IMR-90 (cell line): Measurements from ENCODE around the gene CDRT15. TPM values are rescaled to one million over a fixed set of nuclear protein-coding genes. Genes with fewer than 3 reads are reported as not detected.

Experiments used
- ATAC-seq: fragments of 200-7000 bp; cut with Tn5 transposase; 2 replicates; pipeline ENCODE4 v1.9.1; 2020; ENCODE audit warnings: low read depth, mild to moderate bottlenecking, moderate library complexity
- BruUV-seq: library from RNA; stranded (reverse); fragments of 400-500 nt; replicated peaks from 2 replicates; lab custom pipeline; 2021; lab: Mats Ljungman, UMichigan
- CTCF ChIA-PET: fragments of 300-600 bp; formaldehyde crosslinking; extraction: SDS; loops from one replicate; lab custom pipeline; 2021; ENCODE audit warnings: antibody characterized with exemption; lab: Yijun Ruan, JAX
- POLR2A ChIA-PET: fragments of 300-600 bp; sonication (Branson Sonifier 250); formaldehyde crosslinking; loops from one replicate; lab custom pipeline; 2022; ENCODE audit warnings: antibody characterized with exemption; ENCODE audit not compliant: unreplicated experiment; lab: Charles Lee
- DNase-seq: peaks from one replicate; pipeline ENCODE4 v3.0.0; 2013
- H2AFZ ChIP-seq: replicated peaks from 2 replicates; pipeline ENCODE3; 2013; ENCODE audit warnings: low read length, mild to moderate bottlenecking; ENCODE audit not compliant: poor library complexity
- H2AK5ac ChIP-seq: 2 replicates; pipeline ENCODE4 v1.6.1; 2013; ENCODE audit warnings: low read depth, low read length, inconsistent platforms
- H2AK9ac ChIP-seq: replicated peaks from 2 replicates; pipeline ENCODE3; 2013; ENCODE audit warnings: mild to moderate bottlenecking, low read depth, low read length, moderate library complexity; ENCODE audit not compliant: poor library complexity
- H2BK120ac ChIP-seq: 2 replicates; pipeline ENCODE4 v1.6.1; 2013; ENCODE audit warnings: low read depth, low read length, inconsistent platforms
- H2BK15ac ChIP-seq: 3 replicates; pipeline ENCODE4 v1.6.1; 2013; ENCODE audit warnings: low read depth, low read length, inconsistent platforms
- H2BK20ac ChIP-seq: 2 replicates; pipeline ENCODE4 v1.6.1; 2013; ENCODE audit warnings: low read depth, mild to moderate bottlenecking, inconsistent platforms, low read length, moderate library complexity
- H2BK5ac ChIP-seq: 2 replicates; pipeline ENCODE4 v1.6.1; 2013; ENCODE audit warnings: mild to moderate bottlenecking, low read depth, low read length, inconsistent platforms; ENCODE audit not compliant: poor library complexity, severe bottlenecking
- H3K14ac ChIP-seq: replicated peaks from 2 replicates; pipeline ENCODE4 v1.6.1; 2013; ENCODE audit warnings: low read depth, low read length, inconsistent platforms
- H3K18ac ChIP-seq: 2 replicates; pipeline ENCODE4 v1.6.1; 2013; ENCODE audit warnings: low read depth, low read length, control low read depth
- H3K23ac ChIP-seq: 2 replicates; pipeline ENCODE4 v1.6.1; 2013; ENCODE audit warnings: low read depth, low read length, inconsistent platforms
- H3K27ac ChIP-seq: 2 replicates; pipeline ENCODE4 v1.5.1; 2013; ENCODE audit warnings: mild to moderate bottlenecking, control low read depth, low read length; ENCODE audit not compliant: insufficient read depth
- H3K27me3 ChIP-seq: 2 replicates; pipeline ENCODE4 v1.6.1; 2013; ENCODE audit warnings: low read length; ENCODE audit not compliant: control insufficient read depth, insufficient read depth
- H3K36me3 ChIP-seq: 2 replicates; pipeline ENCODE4 v1.6.1; 2013; ENCODE audit warnings: low read length, mixed read lengths; ENCODE audit not compliant: control insufficient read depth, insufficient read depth
- H3K4ac ChIP-seq: 2 replicates; pipeline ENCODE4 v1.6.1; 2013; ENCODE audit warnings: low read depth, low read length, inconsistent platforms
- H3K4me1 ChIP-seq: 2 replicates; pipeline ENCODE4 v1.6.1; 2013; ENCODE audit warnings: low read length, mixed read lengths; ENCODE audit not compliant: control insufficient read depth, insufficient read depth
- H3K4me2 ChIP-seq: 2 replicates; pipeline ENCODE4 v1.6.1; 2013; ENCODE audit warnings: low read depth, mild to moderate bottlenecking, control low read depth, low read length, moderate library complexity
- H3K4me3 ChIP-seq: 2 replicates; pipeline ENCODE4 v1.5.1; 2013; ENCODE audit warnings: low read depth, mild to moderate bottlenecking, control low read depth, low read length, moderate library complexity; ENCODE audit not compliant: insufficient read depth
- H3K56ac ChIP-seq: 2 replicates; pipeline ENCODE4 v1.6.1; 2013; ENCODE audit warnings: low read length, inconsistent platforms; ENCODE audit not compliant: insufficient read depth; ENCODE audit errors: extremely low read depth
- H3K79me1 ChIP-seq, 2 experiments: 2 replicates each; pipeline ENCODE4 v1.6.1; 2013; ENCODE audit warnings: low read length in 2 of 2, inconsistent platforms in 1 of 2, low read depth in 1 of 2
- H3K9ac ChIP-seq: 2 replicates; pipeline ENCODE4 v1.6.1; 2013; ENCODE audit warnings: low read depth, low read length, control low read depth
- H3K9me1 ChIP-seq: 2 replicates; pipeline ENCODE4 v1.6.1; 2013; ENCODE audit warnings: low read length, inconsistent platforms; ENCODE audit not compliant: insufficient read depth
- H3K9me3 ChIP-seq: 2 replicates; pipeline ENCODE4 v1.6.1; 2013; ENCODE audit warnings: low read length; ENCODE audit not compliant: control insufficient read depth, insufficient read depth
- H4K20me1 ChIP-seq: 2 replicates; pipeline ENCODE4 v1.6.1; 2013; ENCODE audit warnings: low read length, inconsistent platforms; ENCODE audit not compliant: insufficient read depth
- H4K5ac ChIP-seq: 2 replicates; pipeline ENCODE4 v1.6.1; 2013; ENCODE audit warnings: mild to moderate bottlenecking, low read depth, low read length, control low read depth
- H4K8ac ChIP-seq, 2 experiments: 2 replicates each; pipeline ENCODE4 v1.6.1; 2013; ENCODE audit warnings: low read depth in 2 of 2, low read length in 2 of 2, control low read depth in 1 of 2, inconsistent platforms in 1 of 2
- H4K91ac ChIP-seq: 2 replicates; pipeline ENCODE4 v1.6.1; 2013; ENCODE audit warnings: low read depth, low read length, inconsistent platforms; ENCODE audit not compliant: insufficient read depth
- MAFK ChIP-seq: IDR thresholded peaks from 2 replicates; pipeline ENCODE4 v1.6.1; 2012; ENCODE audit warnings: low read depth, low read length, improper control_type of control experiment
- MXI1 ChIP-seq: IDR thresholded peaks from 2 replicates; pipeline ENCODE4 v1.6.1; 2012; ENCODE audit warnings: low read depth, mild to moderate bottlenecking, low read length, moderate library complexity, borderline replicate concordance
- SMC3 ChIP-seq: fragments of 150-350 bp; IDR thresholded peaks from 2 replicates; pipeline ENCODE4 v1.6.1; 2016; ENCODE audit warnings: low read depth, mild to moderate bottlenecking, antibody characterized with exemption, low read length, moderate library complexity
- USF2 ChIP-seq: fragments of 150-350 bp; IDR thresholded peaks from 2 replicates; pipeline ENCODE4 v1.6.1; 2017; ENCODE audit warnings: mild to moderate bottlenecking, antibody characterized with exemption, low read length, low read depth
- WGBS, 2 experiments: methylation state at CpG; one replicate each; pipeline versions ENCODE4 v1.1.5 to v1.1.7; 2013; ENCODE audit warnings: missing lambda C conversion rate in 2 of 2; ENCODE audit not compliant: insufficient read length in 1 of 2; ENCODE audit errors: extremely low coverage in 2 of 2; 5-methylcytosine and 5-hydroxymethylcytosine counted together
- dilution Hi-C: fragments of 300-500 bp; cut with HindIII; formaldehyde crosslinking; loops from one replicate; pipeline ENCODE4 v1.14.3; 2018; ENCODE audit warnings: low sequenced_read_pairs; ENCODE audit not compliant: unreplicated experiment
- in situ Hi-C: fragments of 300-500 bp; cut with MboI; formaldehyde crosslinking; loops from 3 replicates; pipeline ENCODE4 v1.14.3; 2019; ENCODE audit warnings: low sequenced_read_pairs, inconsistent platforms, mixed read lengths
- intact Hi-C: fragments of 100-400 bp; cut with micrococcal nuclease; formaldehyde crosslinking; loops from 2 replicates; pipeline ENCODE4 v1.10.0; 2022
- polyA plus RNA-seq, 3 experiments: library from polyadenylated mRNA; depleted of rRNA; stranded (reverse); fragments of >200 nt; gene quantifications; 2 replicates each; pipeline ENCODE4 v1.2.3, GENCODE V29; 2012; ENCODE audit warnings: low replicate concordance in 1 of 3
- total RNA-seq: library from RNA; depleted of rRNA; stranded (reverse); fragments of >200 nt; gene quantifications from 2 replicates; pipeline ENCODE4 v1.2.3, GENCODE V29; 2012
- TF ChIP-seq, protein P1 (sequence below): fragments of 150-350 bp; IDR thresholded peaks from 2 replicates; pipeline ENCODE4 v1.6.1; 2016; ENCODE audit warnings: low read depth, mild to moderate bottlenecking, low read length, moderate library complexity, borderline replicate concordance

The CDRT15 gene
- total and polyA plus RNA-seq, 2 of the 4 experiments (the other 2 are of a cell fraction), result not detected

DNA sequence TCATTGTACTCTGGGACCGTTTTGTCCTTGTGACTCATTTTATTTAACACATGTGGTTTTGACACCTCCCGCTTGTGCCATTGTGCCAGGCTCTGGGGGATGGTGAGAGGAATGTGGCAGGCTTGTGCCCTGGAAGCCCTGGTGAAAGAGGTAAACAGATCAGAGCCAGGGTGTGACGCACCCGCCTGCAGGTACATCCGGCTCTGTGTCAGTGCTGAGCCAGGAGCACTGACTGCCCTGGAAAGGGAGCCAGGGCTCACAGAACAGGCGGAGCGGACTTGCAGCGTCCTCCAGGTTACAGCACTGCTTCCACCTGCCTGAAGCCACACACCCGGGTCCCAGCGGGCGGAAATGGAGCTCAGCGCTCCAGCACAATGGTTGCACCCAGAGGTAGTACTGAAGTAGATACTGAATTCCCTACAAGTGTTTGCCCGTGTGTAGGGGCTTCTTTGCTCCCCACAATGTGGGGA is 30.6 kb downstream of the CDRT15 start:
- ATAC-seq, result no peak
- no peak overlapping the region for H3K14ac ChIP-seq
- CTCF ChIA-PET, result no interaction called here

More for the DNA sequence above, 30.6 kb downstream of the CDRT15 start:
- Histone ChIP-seq H3K79me1 (no peaks in the 10 kb centered on the region; a peak in 1 of 4 replicates), H4K5ac (no peak overlapping the region), H3K27me3 (no peaks in the 10 kb centered on the region), H4K8ac (no peak overlapping the region), H3K18ac (no peak overlapping the region), H3K9ac (no peak overlapping the region), H2BK20ac (no peak overlapping the region), H3K4me1 (no peaks in the 10 kb centered on the region), H2BK15ac (no peak overlapping the region), H3K4me2 (no peak overlapping the region), H3K4me3 (no peak overlapping the region), H2AK5ac (no peak overlapping the region), H4K20me1 (no peaks in the 10 kb centered on the region), H3K9me1 (peaks cover 8% of the 10 kb centered on the region; the same call in 1 of the 2 replicates), H2BK120ac (no peak overlapping the region), H3K9me3 (no peaks in the 10 kb centered on the region), H3K27ac (no peak overlapping the region), H3K4ac (no peak overlapping the region), H3K56ac (no peak overlapping the region), H4K91ac (no peak overlapping the region), H2AK9ac (no peak overlapping the region), H3K36me3 (peaks cover 8% of the 10 kb centered on the region), H2BK5ac (no peak overlapping the region), H2AFZ (no peak overlapping the region), H3K23ac (no peak overlapping the region)
- no TSS peak for BruUV-seq
- intact Hi-C loops (no loop called here), in situ Hi-C loops (no loop called here), dilution Hi-C loops (no loop called here)
- DNase-seq, result no peak
- WGBS, 2 experiments, result 67% methylated on average over 3 of the region's 13 CpGs; no CpG with 5 or more reads in 1 of the 2 experiments
- TF ChIP-seq SMC3 (no peak), USF2 (no peak), MXI1 (no peak), MAFK (no peak)
- TF ChIP-seq, protein P1, sequence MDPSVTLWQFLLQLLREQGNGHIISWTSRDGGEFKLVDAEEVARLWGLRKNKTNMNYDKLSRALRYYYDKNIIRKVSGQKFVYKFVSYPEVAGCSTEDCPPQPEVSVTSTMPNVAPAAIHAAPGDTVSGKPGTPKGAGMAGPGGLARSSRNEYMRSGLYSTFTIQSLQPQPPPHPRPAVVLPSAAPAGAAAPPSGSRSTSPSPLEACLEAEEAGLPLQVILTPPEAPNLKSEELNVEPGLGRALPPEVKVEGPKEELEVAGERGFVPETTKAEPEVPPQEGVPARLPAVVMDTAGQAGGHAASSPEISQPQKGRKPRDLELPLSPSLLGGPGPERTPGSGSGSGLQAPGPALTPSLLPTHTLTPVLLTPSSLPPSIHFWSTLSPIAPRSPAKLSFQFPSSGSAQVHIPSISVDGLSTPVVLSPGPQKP, result no peak
- POLR2A ChIA-PET, result no interaction called here
